KOPT-K1 (cell line): ENCODE measurements around the gene CHCHD3.
"Not testable (repeated sequence)": the region's sequence is repeated elsewhere in the genome, so short reads cannot be mapped to it uniquely, and the experiment has no call there.

Experiments used
- H3K27ac ChIP-seq: fragments of 200-600 bp; sonication (generic); 2 replicates; pipeline ENCODE4 v1.5.1; 2016; ENCODE audit warnings: antibody characterized with exemption, mild to moderate bottlenecking, low read depth, low read length; ENCODE audit not compliant: poor library complexity, severe bottlenecking
- H3K36me3 ChIP-seq: fragments of 200-600 bp; sonication (generic); 2 replicates; pipeline ENCODE4 v1.5.1; 2017; ENCODE audit warnings: antibody characterized with exemption, mild to moderate bottlenecking, low read length, moderate library complexity; ENCODE audit not compliant: insufficient read depth
- H3K9me3 ChIP-seq: fragments of 200-600 bp; sonication (generic); 2 replicates; pipeline ENCODE4 v1.5.1; 2017; ENCODE audit warnings: antibody characterized with exemption, low read length, mild to moderate bottlenecking; ENCODE audit not compliant: insufficient read depth, poor library complexity, severe bottlenecking

CHCHD3 gene

DNA sequence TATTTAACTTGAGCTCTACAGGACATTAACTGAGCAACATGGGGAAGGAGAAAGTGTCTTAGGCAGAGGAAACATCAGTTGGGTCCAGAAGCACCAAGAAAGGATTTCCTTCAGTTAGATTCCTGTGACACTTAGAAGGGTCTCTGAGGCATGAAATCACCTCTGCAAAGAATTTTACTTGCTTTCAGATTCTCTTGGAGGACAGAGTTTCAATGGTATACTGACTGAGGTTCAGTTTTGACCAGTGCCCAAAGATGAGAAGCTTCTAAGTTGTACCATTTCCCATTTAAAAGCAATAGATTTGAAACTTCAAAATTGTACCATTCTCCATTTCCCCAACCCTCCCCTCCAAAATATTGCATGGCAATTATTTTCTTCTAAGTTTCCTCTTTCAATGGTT lies 102.4 kb downstream of the CHCHD3 start:
- Histone ChIP-seq H3K36me3 (peaks cover 6% of the 10 kb centered on the region), H3K9me3 (no peaks in the 10 kb centered on the region), H3K27ac (no peak overlapping the region)

DNA sequence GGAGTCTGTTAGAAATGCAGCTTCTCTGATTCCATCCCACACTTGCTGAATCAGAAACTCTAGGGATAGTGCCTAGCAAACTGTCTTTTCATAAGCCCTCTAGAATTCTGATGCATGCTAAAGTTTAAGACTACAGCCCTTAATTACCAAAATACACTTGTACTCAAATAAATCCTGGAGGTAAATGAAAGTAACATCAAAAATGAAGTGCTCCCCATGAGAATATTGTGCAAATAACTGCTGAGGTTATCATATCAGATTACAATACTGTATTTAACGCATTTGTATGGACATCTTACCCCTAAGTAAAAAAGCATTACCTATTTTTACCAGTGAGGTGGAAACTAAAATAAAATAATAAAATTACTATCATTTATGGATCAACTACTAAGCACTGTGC lies 104.7 kb downstream of the CHCHD3 start:
- Histone ChIP-seq H3K27ac (no peak overlapping the region), H3K36me3 (peaks cover 29% of the 10 kb centered on the region), H3K9me3 (no peaks in the 10 kb centered on the region)

DNA sequence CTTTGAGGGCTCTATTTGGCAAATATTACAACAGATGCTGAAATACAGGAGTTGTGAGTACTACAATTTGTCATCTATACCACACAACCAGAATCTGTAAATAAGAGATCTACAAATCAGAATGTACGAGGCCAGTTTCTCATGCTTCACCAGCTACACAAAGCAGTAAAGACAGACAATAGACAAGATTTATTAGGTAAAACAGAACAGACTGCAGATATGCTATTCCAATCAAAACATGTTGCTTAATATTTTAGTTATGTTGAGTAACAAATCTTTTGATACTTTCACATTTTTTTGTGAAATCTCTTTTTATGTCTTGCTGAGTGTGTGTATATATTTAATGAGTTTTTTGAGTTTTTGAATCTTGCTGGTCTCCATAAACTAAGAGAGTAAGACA lies 109.1 kb downstream of the CHCHD3 start:
- no peaks in the 10 kb centered on the region for H3K9me3 ChIP-seq
- H3K27ac ChIP-seq: no peak overlapping the region
- H3K36me3 ChIP-seq: peaks cover 33% of the 10 kb centered on the region

DNA sequence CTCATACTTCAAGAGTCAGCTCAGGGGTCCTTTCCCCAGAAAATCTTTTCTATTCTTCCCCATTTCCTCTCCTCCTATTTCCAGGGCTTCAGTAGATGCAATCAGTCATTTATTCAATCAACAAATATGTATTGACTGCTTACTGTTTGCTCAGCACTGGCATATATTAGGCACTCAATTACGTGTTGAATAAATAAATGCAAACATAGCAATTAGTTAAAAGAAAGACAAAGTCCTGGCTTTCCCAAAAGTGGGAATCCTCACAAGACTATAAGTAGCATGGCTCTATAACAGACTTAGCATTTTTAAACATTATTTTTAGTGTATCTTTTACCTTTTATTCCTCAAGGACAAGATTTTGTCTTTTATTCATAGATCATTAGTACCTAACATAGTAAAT lies 111.6 kb downstream of the CHCHD3 start:
- Histone ChIP-seq H3K36me3 (peaks cover 33% of the 10 kb centered on the region), H3K27ac (no peak overlapping the region), H3K9me3 (no peaks in the 10 kb centered on the region)

DNA sequence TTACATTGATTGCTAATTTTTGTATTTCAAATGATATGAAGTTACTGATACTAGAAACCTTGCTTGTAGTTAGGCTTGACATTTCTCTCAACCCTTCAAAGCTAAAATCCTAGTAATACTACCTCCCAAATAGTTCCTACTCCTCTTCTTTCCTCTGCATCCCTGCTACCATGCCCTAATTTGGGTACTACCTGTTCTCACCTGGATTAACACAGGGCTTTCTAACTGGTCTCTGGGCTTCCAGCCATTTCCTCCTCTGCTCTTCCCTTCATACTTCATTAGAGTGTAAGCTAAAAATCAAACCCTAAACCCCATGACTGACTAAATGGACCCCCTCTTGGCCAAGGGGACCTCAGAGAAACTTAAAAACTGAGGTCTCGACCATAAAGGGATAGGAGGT lies 112.4 kb downstream of the CHCHD3 start:
- H3K9me3 ChIP-seq: no peaks in the 10 kb centered on the region
- H3K27ac ChIP-seq: no peak overlapping the region
- peaks cover 27% of the 10 kb centered on the region for H3K36me3 ChIP-seq

DNA sequence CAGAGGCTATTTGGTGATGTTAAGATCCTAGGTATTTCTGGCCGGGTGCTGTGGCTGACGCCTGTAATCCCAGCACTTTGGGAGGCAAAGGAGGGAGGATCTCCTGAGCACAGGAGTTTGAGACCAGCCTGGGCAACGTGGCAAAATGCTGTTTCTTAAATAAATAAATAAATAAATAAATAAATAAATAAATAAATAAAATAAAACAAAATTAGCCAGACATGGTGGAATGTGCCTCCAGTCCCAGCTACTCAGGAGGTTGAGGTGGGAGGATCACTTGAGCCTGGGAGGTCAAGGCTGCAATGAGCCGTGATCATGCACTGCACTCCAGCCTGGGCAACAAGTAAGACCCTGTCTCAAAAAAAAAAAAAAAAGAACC lies 114.4 kb downstream of the CHCHD3 start:
- H3K27ac ChIP-seq: not testable (repeated sequence)

DNA sequence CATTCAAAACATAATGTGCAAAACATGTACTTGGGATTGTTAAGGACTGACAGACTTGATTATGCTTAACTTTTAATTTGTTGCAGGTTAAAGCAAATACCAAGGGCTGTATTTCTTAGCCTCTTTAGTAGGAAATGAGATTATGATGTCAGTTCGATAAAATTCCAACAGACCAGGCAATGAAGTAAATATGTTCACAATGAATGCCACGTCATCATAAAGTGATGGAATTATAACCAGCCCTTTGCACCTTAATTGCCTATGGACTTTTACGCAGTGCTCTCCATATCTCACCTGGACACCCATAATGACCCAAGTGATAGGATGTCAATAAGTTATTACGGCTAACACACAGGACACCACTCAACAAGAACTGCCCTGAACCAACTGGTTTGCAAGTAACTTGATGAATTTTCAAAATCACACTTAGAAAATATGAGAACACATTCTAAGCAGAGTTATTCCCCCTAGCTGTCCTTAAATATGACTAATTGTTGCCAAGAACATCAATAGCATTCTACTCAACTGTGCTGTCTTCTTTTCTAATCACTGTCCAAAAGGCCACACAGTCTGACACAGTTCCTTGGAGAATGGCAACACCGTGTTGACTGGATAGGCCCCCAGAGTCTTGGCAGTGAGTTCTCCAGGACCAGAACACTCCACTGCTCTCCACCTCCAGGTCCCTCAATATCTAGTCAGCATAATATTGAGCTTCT lies 115.0 kb downstream of the CHCHD3 start:
- no peak overlapping the region for H3K27ac ChIP-seq
- H3K9me3 ChIP-seq: no peaks in the 10 kb centered on the region
- peaks cover 5% of the 10 kb centered on the region; the same call in 1 of the 2 replicates for H3K36me3 ChIP-seq

More for the DNA sequence above, 114.4 kb downstream of the CHCHD3 start:
- H3K9me3 ChIP-seq, H3K36me3 ChIP-seq: not testable (repeated sequence)

DNA sequence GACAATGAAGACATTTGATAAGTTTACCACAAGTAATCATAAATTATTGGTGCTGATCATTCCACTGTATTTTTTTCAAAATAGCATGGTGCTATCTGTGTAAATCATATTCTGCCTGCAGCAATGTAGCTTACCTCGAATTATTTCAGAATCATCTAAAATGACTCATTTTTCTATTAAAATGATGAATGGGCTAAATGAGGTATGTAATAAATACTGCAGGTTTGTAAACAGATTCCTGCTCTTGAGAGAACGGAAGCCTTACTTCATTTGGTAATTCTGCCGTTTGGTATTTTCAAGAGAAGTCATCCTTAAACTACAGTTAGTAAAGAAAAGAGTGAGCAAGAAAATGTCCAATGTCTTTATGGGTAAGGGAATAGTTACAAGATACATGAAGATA lies 115.9 kb downstream of the CHCHD3 start:
- H3K9me3 ChIP-seq: no peaks in the 10 kb centered on the region

DNA sequence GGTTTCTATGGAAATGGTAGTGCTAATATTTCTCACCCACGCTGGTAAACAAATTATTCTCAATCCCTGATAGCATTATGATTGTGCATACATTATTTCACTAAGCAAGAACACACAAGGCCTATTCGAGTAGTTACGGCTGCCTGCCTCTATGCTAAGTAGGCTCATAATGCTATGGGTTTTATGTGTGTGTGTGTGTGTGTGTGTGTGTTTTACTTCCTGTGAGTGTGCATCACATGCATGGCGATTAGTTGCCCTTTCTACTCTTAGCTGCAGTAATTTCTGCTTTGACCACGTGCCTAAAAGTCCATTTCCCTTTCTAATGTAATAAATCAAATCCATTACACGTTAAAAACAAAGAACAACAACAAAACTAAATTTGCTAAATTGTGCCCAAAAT lies 117.0 kb downstream of the CHCHD3 start:
- no peaks in the 10 kb centered on the region for H3K9me3 ChIP-seq
- no peak overlapping the region for H3K27ac ChIP-seq
- no peaks in the 10 kb centered on the region for H3K36me3 ChIP-seq

More for the DNA sequence above, 115.9 kb downstream of the CHCHD3 start:
- Histone ChIP-seq H3K36me3 (no peaks in the 10 kb centered on the region), H3K27ac (no peak overlapping the region)

DNA sequence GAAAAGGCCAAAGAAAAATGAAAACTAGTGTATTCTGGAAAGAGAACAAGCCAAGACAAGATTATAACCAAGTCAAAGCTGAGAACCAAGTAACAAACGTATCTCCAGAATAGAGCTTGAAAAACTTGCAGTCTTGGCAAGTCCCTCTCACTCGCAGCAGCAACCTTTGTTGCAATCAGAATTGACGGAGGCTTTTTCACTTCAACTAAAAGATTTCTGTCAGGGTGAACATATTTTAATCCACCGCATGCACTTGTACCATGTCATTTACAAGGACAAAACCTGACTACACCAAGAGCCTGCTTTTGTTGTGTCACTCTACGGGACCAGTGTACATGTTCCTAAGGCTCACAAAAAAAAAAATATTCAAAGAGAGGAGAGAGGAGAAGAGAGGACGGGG lies 122.0 kb downstream of the CHCHD3 start:
- Histone ChIP-seq H3K36me3 (no peaks in the 10 kb centered on the region), H3K9me3 (no peaks in the 10 kb centered on the region), H3K27ac (no peak overlapping the region)

DNA sequence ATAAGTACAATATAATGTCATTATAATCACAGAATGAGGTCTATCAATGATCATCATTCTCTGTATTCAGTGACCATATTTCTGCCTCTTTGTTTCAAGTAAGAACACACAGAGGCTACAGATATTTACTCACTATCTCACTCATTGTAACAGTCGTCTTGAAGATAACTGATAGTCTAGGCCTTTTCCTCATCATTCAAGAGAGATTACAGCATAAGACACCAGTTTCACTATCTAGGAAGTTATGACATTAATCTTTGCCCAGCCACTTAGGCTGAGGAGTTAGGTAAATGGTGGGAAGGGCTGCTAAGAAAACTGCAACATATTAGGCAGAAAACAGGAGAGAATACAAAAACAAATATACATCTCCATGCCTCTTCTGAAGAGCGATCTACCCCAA lies 125.3 kb downstream of the CHCHD3 start:
- Histone ChIP-seq H3K36me3 (0 out of 2 replicates have a peak, but pooled peaks cover 9% of the 10 kb centered on the region), H3K27ac (no peak overlapping the region), H3K9me3 (no peaks in the 10 kb centered on the region)

DNA sequence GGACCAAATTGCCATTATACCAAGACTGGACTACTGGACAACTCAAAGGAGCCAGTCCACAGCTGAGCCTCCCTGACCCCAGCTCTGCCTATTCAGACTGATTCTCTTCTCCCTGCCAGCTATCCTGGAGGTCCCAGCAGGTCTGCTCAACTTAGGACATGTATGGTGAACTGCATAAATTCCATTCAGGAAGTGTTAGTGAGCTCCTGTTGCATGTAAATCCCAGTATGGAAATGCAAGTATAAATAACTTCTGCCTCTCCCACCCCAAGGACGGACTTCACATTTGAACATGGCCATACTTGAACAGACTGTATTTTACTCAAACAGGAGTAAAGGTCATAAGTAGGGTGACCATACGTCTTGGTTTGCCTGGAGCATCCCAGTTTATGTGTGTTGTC lies 128.4 kb downstream of the CHCHD3 start:
- peaks cover 14% of the 10 kb centered on the region for H3K36me3 ChIP-seq
- no peak overlapping the region for H3K27ac ChIP-seq
- H3K9me3 ChIP-seq: no peaks in the 10 kb centered on the region

DNA sequence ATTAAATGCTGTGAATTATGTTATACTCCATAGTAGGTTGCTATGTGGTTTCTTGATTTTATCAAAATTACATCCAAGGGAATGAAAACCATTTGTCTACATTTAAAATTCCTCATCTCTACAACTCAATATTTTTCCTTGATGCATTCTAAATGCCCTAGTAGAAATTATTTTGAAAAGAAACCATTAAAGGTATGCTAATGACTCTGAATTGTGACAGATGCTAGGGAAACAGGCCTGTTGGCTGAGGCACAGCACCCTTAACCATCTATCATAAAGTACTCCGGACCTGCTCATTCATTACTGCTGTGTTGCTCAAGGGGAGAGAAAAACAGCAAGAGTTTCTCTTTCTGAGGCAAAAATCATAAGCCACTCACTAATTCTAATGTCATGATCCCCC lies 131.2 kb downstream of the CHCHD3 start:
- no peaks in the 10 kb centered on the region for H3K9me3 ChIP-seq
- no peak overlapping the region for H3K27ac ChIP-seq
- peaks cover 18% of the 10 kb centered on the region for H3K36me3 ChIP-seq

DNA sequence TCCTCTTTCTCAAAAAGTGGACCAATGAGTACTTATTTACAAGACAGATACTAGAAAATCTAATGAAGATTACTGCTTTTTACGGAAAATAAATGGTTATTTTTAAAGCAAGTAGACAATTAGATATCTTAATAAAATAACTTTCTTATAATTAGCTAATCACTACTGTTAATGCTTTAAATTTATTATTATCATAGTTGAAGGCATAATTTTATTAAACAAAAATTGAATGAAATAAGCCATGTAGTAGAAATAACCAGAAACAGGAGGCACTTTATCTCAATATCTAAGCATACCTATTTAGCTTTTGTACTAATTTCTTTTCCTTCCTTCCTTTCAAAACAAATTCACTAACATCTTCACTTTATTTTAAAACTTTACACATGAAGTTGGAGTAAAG lies 134.9 kb downstream of the CHCHD3 start:
- H3K36me3 ChIP-seq: peaks cover 12% of the 10 kb centered on the region
- no peak overlapping the region for H3K27ac ChIP-seq
- no peaks in the 10 kb centered on the region for H3K9me3 ChIP-seq

DNA sequence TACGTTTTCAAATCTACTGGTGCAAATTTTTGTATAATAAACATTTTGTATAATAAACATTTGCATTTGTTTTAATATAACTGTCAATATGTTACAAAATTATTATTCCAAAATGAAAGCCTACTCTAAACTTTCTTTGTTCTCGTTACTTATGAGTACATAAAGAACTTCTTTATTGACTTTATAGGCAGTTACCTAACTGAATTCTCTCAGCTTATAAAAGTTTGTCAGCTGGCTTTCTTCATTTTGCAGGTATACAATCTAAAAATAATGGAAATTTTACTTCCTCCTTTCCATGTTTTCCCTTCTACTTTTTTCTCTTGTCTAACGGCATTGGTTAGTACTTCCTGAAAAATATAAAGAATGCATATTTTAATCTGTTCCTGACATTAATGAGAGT lies 137.1 kb downstream of the CHCHD3 start:
- Histone ChIP-seq H3K36me3 (peaks cover 18% of the 10 kb centered on the region), H3K27ac (no peak overlapping the region), H3K9me3 (no peaks in the 10 kb centered on the region)

DNA sequence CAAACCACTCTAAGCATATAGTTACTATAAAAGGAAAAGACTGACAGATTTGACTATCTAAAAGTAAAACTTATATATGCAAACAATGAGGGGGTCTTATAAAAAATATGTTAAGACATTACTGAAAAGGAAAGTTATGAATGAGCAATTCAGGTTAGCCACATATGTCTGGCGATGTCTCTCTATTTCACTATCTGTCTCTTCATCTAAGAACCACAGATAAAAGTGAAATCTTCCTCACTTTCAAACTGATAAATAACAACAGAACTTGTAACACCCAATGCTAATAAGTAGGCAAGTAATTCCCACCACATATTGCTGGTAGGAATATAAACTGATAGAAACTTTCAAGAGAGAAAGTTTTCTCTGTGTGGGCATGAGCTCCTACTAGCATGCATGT lies 138.2 kb downstream of the CHCHD3 start:
- H3K36me3 ChIP-seq: peaks cover 13% of the 10 kb centered on the region; the same call in 1 of the 2 replicates
- H3K9me3 ChIP-seq: no peaks in the 10 kb centered on the region
- no peak overlapping the region for H3K27ac ChIP-seq
